Thoracic aorta (tissue), 2 donors: ENCODE data around the gene OBP2B. TPM values are rescaled to one million over a fixed set of nuclear protein-coding genes. Genes with fewer than 3 reads are reported as not detected.

Experiments used
- ATAC-seq: fragments of 150-250 bp; one replicate; pipeline ENCODE4 v1.8.0; 2017; ENCODE audit warnings: low read depth; ENCODE audit not compliant: insufficient number of reproducible peaks, low FRiP score
- DNase-seq: peaks from one replicate; pipeline ENCODE4 v3.0.0-alpha.2; 2020; ENCODE audit warnings: low spot score
- H3K27ac ChIP-seq, 2 donors: fragments of 200-600 bp; sonication (generic); 1 replicate in 1 of 2; 2 replicates in 1 of 2; pipeline ENCODE4 v1.5.1; 2016; ENCODE audit warnings: mild to moderate bottlenecking in 2 of 2, moderate library complexity in 2 of 2
- H3K27me3 ChIP-seq: fragments of 200-600 bp; sonication (generic); replicated peaks from 2 replicates; pipeline ENCODE4 v1.6.0; 2016; ENCODE audit warnings: mild to moderate bottlenecking; ENCODE audit not compliant: insufficient read depth
- H3K36me3 ChIP-seq: fragments of 200-600 bp; sonication (generic); one replicate; pipeline ENCODE4 v1.5.1; 2016
- H3K4me1 ChIP-seq, 2 donors: fragments of 200-600 bp; sonication (generic); 1 replicate in 1 of 2; 2 replicates in 1 of 2; pipeline versions ENCODE4 v1.5.1 to v1.6.0; 2016; ENCODE audit warnings: low read depth in 2 of 2, mild to moderate bottlenecking in 1 of 2; ENCODE audit not compliant: control insufficient read depth in 1 of 2
- H3K4me3 ChIP-seq: fragments of 200-600 bp; sonication (generic); 2 replicates; pipeline ENCODE4 v1.5.1; 2016; ENCODE audit warnings: mild to moderate bottlenecking
- H3K9me3 ChIP-seq: fragments of 200-600 bp; sonication (generic); 2 replicates; pipeline ENCODE4 v1.5.1; 2016
- total RNA-seq, 2 donors: library from RNA; depleted of rRNA; stranded (reverse); fragments of >200 nt; gene quantifications; one replicate each; pipeline versions ENCODE4 v1.1.0 to v1.2.3, GENCODE V29; 2016
- TF ChIP-seq, protein P1 (sequence below): fragments of 200-600 bp; sonication (generic); IDR thresholded peaks from one replicate; pipeline ENCODE4 v1.5.1; 2019; ENCODE audit warnings: antibody characterized with exemption

Gene OBP2B
- total RNA-seq, 2 donors from 2014 or later, result not detected

DNA sequence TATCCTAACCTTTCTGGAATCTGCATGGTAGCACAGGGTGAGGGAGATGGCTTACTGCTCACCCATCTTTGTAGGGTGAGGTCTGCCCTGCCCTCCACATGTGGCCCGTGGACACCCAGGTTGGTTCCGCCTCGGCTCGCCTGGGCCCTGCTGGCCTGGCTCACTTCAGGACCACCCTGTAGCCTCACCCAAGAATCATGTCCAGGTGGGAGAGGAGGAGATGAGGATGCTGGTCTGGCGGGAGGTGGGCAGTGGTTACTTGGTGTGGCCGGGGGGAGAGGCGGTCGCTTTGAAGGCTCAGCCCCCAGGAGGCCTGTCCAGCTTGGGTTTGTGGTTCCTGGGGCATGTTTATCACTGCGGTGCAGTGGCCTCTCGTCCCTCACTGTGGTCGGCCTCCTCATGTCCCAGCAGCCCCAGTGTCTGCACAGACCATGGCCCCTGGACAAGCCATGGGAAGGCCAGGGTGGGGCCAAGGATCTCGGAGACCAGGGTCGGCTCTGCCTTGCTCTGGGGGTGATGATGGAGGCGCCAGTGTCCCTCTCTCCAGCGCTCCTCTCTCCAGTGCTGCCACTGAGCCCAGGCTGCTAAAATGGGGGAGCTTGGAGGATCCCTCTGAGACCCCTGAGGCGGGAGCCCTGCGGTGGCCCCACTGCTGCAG, 4.6 kb downstream of the OBP2B start:
- no peaks in the 10 kb centered on the region for H3K4me1 ChIP-seq
- TF ChIP-seq, protein P1, sequence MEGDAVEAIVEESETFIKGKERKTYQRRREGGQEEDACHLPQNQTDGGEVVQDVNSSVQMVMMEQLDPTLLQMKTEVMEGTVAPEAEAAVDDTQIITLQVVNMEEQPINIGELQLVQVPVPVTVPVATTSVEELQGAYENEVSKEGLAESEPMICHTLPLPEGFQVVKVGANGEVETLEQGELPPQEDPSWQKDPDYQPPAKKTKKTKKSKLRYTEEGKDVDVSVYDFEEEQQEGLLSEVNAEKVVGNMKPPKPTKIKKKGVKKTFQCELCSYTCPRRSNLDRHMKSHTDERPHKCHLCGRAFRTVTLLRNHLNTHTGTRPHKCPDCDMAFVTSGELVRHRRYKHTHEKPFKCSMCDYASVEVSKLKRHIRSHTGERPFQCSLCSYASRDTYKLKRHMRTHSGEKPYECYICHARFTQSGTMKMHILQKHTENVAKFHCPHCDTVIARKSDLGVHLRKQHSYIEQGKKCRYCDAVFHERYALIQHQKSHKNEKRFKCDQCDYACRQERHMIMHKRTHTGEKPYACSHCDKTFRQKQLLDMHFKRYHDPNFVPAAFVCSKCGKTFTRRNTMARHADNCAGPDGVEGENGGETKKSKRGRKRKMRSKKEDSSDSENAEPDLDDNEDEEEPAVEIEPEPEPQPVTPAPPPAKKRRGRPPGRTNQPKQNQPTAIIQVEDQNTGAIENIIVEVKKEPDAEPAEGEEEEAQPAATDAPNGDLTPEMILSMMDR, result no peak
- no peak for DNase-seq
- no peaks in the 10 kb centered on the region for H3K9me3 ChIP-seq
- H3K27ac ChIP-seq, result no peak overlapping the region
- H3K27me3 ChIP-seq, result no peaks in the 10 kb centered on the region
- no peaks in the 10 kb centered on the region for H3K36me3 ChIP-seq
- ATAC-seq, result no peak
- H3K4me3 ChIP-seq, result no peak overlapping the region

GRCh38 chr9:133203506-133204075, 5.5 kb downstream of the OBP2B start:
- no peak overlapping the region for H3K27ac ChIP-seq
- ATAC-seq, result no peak
- H3K4me3 ChIP-seq, result no peak overlapping the region
- no peak for DNase-seq
- no peaks in the 10 kb centered on the region for H3K9me3 ChIP-seq
- H3K4me1 ChIP-seq, result no peaks in the 10 kb centered on the region
- no peaks in the 10 kb centered on the region for H3K36me3 ChIP-seq
- TF ChIP-seq, protein P1, result no peak
- no peaks in the 10 kb centered on the region for H3K27me3 ChIP-seq

GRCh38 chr9:133202688-133203453, 6.2 kb downstream of the OBP2B start:
- no peaks in the 10 kb centered on the region for H3K9me3 ChIP-seq
- H3K36me3 ChIP-seq, result no peaks in the 10 kb centered on the region
- H3K27ac ChIP-seq, result no peak overlapping the region
- TF ChIP-seq, protein P1, result no peak
- no peak for ATAC-seq
- no peak for DNase-seq
- H3K27me3 ChIP-seq, result no peaks in the 10 kb centered on the region
- H3K4me3 ChIP-seq, result no peak overlapping the region
- H3K4me1 ChIP-seq, result no peaks in the 10 kb centered on the region

DNA sequence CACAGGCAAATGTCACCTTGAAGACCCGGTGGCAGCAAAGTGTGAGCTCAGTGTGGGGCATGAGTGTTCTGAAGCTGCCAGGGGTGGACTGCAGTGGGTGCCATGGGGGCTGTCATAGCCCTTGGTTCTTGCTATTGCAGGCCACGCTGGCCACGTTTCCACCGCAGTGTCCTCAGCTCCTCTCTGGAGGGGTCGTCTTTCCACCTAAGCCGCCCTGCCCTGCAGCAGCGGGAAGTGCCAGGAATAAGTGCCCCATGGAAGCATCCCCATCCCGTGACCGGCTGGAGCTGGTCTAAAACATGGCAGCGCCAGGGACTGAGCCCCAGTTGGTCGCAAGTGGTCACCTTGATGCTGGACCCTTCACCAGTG, 6.9 kb downstream of the OBP2B start:
- no peak for DNase-seq
- TF ChIP-seq, protein P1, result no peak
- no peak for ATAC-seq
- H3K27me3 ChIP-seq, result no peaks in the 10 kb centered on the region
- H3K9me3 ChIP-seq, result no peaks in the 10 kb centered on the region
- H3K4me3 ChIP-seq, result no peak overlapping the region
- no peaks in the 10 kb centered on the region for H3K36me3 ChIP-seq
- no peak overlapping the region for H3K27ac ChIP-seq
- H3K4me1 ChIP-seq, result no peaks in the 10 kb centered on the region

- no peaks in the 10 kb centered on the region for H3K9me3 ChIP-seq
- DNase-seq (no peak), ATAC-seq (no peak)
- no peaks in the 10 kb centered on the region for H3K27me3 ChIP-seq
- no peaks in the 10 kb centered on the region for H3K36me3 ChIP-seq
- H3K4me1 ChIP-seq, result no peaks in the 10 kb centered on the region
- TF ChIP-seq, protein P1, result no peak
- no peak overlapping the region for H3K4me3 ChIP-seq
- no peak overlapping the region for H3K27ac ChIP-seq
These were observed 7.5 kb downstream of the OBP2B start for GRCh38 chr9:133201424-133202144.
